ENCODE data around the gene OXSR1.

DNA sequence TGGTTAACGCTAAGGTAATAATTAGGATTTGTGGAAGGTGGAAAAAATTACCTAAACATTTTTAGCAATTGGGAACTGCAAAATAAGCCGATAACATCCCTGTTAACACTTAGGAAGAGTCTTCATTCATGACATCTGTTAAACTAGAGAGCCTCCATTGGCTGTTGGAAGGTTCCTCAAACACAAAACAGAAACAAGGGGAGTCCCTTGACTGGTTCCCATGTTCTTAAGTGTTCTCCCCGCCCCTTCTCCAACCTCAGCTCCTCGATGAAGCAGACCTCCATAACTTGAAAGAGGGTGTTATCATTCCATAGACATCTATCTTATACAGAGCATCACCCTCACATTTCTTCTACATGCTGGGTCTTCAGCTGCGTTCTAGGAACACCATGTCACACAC lies 102.8 kb downstream of the OXSR1 start:
- TF ChIP-seq EZH2 (IDR thresholded peaks at IDR 0.05): no peak
- no peak for TF ChIP-seq POLR2AphosphoS5 (IDR thresholded peaks at IDR 0.05; ENCODE audit: borderline replicate concordance, low read depth, low read length)
- no peak for TF ChIP-seq FOXP2 (optimal IDR thresholded peaks at IDR 0.05; ENCODE audit: control extremely low read depth, extremely low read length, insufficient read depth)

Data from SK-N-MC (cell line).